K562 (cell line): ENCODE results near the gene DRG1.

Experiments
- MTA2 ChIP-seq: fragments of 450-650 bp; IDR thresholded peaks from 2 replicates; pipeline ENCODE4 v1.6.1; 2016; ENCODE audit warnings: low read depth
- RERE ChIP-seq: sonication (generic); formaldehyde crosslinking; IDR thresholded peaks from 2 replicates; pipeline ENCODE4 v1.8.0; 2023; ENCODE audit warnings: missing genetic modification reagents, mild to moderate bottlenecking, borderline replicate concordance
- RHOXF2B ChIP-seq: fragments of 250-450 bp; sonication (Bioruptor Pico); conservative IDR thresholded peaks from 2 replicates; pipeline ENCODE4 v1.5.1; 2021
- ZBED1 ChIP-seq: IDR thresholded peaks from 2 replicates; pipeline ENCODE4 v1.6.1; 2014
- ZNF324 ChIP-seq: fragments of 250-450 bp; sonication (Bioruptor Pico); IDR thresholded peaks from 2 replicates; pipeline ENCODE4 v1.4.0; 2020; ENCODE audit warnings: mild to moderate bottlenecking
- TF ChIP-seq, protein P1 (sequence below): sonication (generic); formaldehyde crosslinking; IDR thresholded peaks from 2 replicates; pipeline ENCODE4 v1.8.1; 2023; ENCODE audit warnings: mild to moderate bottlenecking, missing genetic modification reagents
- TF ChIP-seq, protein P2 (sequence below), 3 experiments: IDR thresholded peaks in 2 of 3; conservative IDR thresholded peaks in 1 of 3; 2 replicates each; pipeline ENCODE4 v1.5.1; 2011 to 2012; ENCODE audit warnings: low read length in 3 of 3, mild to moderate bottlenecking in 3 of 3, control low read depth in 2 of 3, improper control_type of control experiment in 1 of 3, inconsistent platforms in 1 of 3, low read depth in 1 of 3, mixed read lengths in 1 of 3, moderate library complexity in 1 of 3; ENCODE audit not compliant: insufficient read depth in 2 of 3

GRCh38 chr22:31349960-31350359 lies 49.4 kb upstream of the DRG1 start:
- TF ChIP-seq MTA2 = no peak
- TF ChIP-seq, protein P1, sequence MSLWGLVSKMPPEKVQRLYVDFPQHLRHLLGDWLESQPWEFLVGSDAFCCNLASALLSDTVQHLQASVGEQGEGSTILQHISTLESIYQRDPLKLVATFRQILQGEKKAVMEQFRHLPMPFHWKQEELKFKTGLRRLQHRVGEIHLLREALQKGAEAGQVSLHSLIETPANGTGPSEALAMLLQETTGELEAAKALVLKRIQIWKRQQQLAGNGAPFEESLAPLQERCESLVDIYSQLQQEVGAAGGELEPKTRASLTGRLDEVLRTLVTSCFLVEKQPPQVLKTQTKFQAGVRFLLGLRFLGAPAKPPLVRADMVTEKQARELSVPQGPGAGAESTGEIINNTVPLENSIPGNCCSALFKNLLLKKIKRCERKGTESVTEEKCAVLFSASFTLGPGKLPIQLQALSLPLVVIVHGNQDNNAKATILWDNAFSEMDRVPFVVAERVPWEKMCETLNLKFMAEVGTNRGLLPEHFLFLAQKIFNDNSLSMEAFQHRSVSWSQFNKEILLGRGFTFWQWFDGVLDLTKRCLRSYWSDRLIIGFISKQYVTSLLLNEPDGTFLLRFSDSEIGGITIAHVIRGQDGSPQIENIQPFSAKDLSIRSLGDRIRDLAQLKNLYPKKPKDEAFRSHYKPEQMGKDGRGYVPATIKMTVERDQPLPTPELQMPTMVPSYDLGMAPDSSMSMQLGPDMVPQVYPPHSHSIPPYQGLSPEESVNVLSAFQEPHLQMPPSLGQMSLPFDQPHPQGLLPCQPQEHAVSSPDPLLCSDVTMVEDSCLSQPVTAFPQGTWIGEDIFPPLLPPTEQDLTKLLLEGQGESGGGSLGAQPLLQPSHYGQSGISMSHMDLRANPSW (CRISPR knock-in tag) = no peak
- no peak for TF ChIP-seq ZBED1
- TF ChIP-seq RHOXF2B (CRISPR knock-in tag) = no peak
- TF ChIP-seq RERE (CRISPR knock-in tag) = no peak
- no peak for TF ChIP-seq ZNF324
- TF ChIP-seq, protein P2, sequence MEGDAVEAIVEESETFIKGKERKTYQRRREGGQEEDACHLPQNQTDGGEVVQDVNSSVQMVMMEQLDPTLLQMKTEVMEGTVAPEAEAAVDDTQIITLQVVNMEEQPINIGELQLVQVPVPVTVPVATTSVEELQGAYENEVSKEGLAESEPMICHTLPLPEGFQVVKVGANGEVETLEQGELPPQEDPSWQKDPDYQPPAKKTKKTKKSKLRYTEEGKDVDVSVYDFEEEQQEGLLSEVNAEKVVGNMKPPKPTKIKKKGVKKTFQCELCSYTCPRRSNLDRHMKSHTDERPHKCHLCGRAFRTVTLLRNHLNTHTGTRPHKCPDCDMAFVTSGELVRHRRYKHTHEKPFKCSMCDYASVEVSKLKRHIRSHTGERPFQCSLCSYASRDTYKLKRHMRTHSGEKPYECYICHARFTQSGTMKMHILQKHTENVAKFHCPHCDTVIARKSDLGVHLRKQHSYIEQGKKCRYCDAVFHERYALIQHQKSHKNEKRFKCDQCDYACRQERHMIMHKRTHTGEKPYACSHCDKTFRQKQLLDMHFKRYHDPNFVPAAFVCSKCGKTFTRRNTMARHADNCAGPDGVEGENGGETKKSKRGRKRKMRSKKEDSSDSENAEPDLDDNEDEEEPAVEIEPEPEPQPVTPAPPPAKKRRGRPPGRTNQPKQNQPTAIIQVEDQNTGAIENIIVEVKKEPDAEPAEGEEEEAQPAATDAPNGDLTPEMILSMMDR (IDR thresholded peaks at IDR 0.05 in 2 of 3, conservative IDR thresholded peaks at IDR 0.05 in 1 of 3; ENCODE audit: insufficient read depth in 2 of 3, low read depth in 1 of 3, low read length in 3 of 3) = no peak
